Fibroblast of peridontal ligament (primary cell): ENCODE data around the gene PHF14.

Experiments
- DNase-seq: peaks from one replicate; pipeline ENCODE4 v3.0.0-alpha.2; 2010; ENCODE audit errors: extremely low read depth

Gene PHF14

GRCh38 chr7:11172835-11173234 is 199.2 kb downstream of the PHF14 start:
- DNase-seq: no peak

- DNase-seq: no peak
Observed at GRCh38 chr7:11175371-11175770, 201.7 kb downstream of the PHF14 start.

GRCh38 chr7:11175887-11176286 is 202.2 kb downstream of the PHF14 start:
- DNase-seq: no peak

- no peak for DNase-seq
Observed at GRCh38 chr7:11176985-11177555, 203.4 kb downstream of the PHF14 start.

- DNase-seq: no peak
Observed at GRCh38 chr7:11177793-11178192, 204.1 kb downstream of the PHF14 start.

- DNase-seq: no peak
Observed at GRCh38 chr7:11181590-11181989, 207.9 kb downstream of the PHF14 start.

- DNase-seq: peak; percentile 72
Observed at GRCh38 chr7:11182736-11183135, 209.1 kb downstream of the PHF14 start.

- peak; percentile 12 for DNase-seq
Observed at GRCh38 chr7:11185179-11185815, 211.6 kb downstream of the PHF14 start.

GRCh38 chr7:11188529-11189310 is 215.0 kb downstream of the PHF14 start:
- DNase-seq: no peak

GRCh38 chr7:11191081-11191480 is 217.4 kb downstream of the PHF14 start:
- DNase-seq: no peak

GRCh38 chr7:11191574-11192220 is 218.0 kb downstream of the PHF14 start:
- DNase-seq: peak; percentile 19

- DNase-seq: peak; percentile 89
Observed at GRCh38 chr7:11192506-11192905, 218.8 kb downstream of the PHF14 start.

- peak; percentile 77 for DNase-seq
Observed at GRCh38 chr7:11193131-11193867, 219.6 kb downstream of the PHF14 start.

- DNase-seq: no peak
Observed at GRCh38 chr7:11193888-11194287, 220.2 kb downstream of the PHF14 start.

GRCh38 chr7:11194492-11194891 is 220.8 kb downstream of the PHF14 start:
- DNase-seq: peak; percentile 40

- DNase-seq: no peak
Observed at GRCh38 chr7:11195502-11195901, 221.8 kb downstream of the PHF14 start.

GRCh38 chr7:11196143-11196542 is 222.5 kb downstream of the PHF14 start:
- no peak for DNase-seq

GRCh38 chr7:11203224-11203623 is 229.6 kb downstream of the PHF14 start:
- no peak for DNase-seq

- no peak for DNase-seq
Observed at GRCh38 chr7:11203683-11204082, 230.0 kb downstream of the PHF14 start.

GRCh38 chr7:11206177-11206899 is 232.7 kb downstream of the PHF14 start:
- no peak for DNase-seq

GRCh38 chr7:11207565-11207964 is 233.9 kb downstream of the PHF14 start:
- no peak for DNase-seq
